SK-N-SH treated with all-trans-retinoic acid at 6 μM for 48 hours (cell line): ENCODE measurements around the gene MYL6.

Experiments used
- OSR1 ChIP-seq: fragments of 250-450 bp; sonication (Bioruptor Pico); IDR thresholded peaks from 2 replicates; pipeline ENCODE4 v1.8.0; 2022; ENCODE audit warnings: moderate library complexity, mild to moderate bottlenecking, inconsistent platforms
- POU6F1 ChIP-seq: fragments of 250-450 bp; sonication (Bioruptor Pico); IDR thresholded peaks from 2 replicates; pipeline ENCODE4 v1.8.0; 2021; ENCODE audit warnings: low read depth, mild to moderate bottlenecking, moderate library complexity, borderline replicate concordance
- ZFP3 ChIP-seq: fragments of 250-450 bp; sonication (Bioruptor Pico); IDR thresholded peaks from 2 replicates; pipeline ENCODE4 v1.5.0; 2020; ENCODE audit warnings: mild to moderate bottlenecking, moderate library complexity

GRCh38 chr12:56208006-56208405, 49.8 kb downstream of the MYL6 start:
- TF ChIP-seq OSR1 (CRISPR knock-in tag) (no peak), POU6F1 (CRISPR knock-in tag) (no peak), ZFP3 (CRISPR knock-in tag) (no peak)
